ENCODE results near the gene SMIM43.

DNA sequence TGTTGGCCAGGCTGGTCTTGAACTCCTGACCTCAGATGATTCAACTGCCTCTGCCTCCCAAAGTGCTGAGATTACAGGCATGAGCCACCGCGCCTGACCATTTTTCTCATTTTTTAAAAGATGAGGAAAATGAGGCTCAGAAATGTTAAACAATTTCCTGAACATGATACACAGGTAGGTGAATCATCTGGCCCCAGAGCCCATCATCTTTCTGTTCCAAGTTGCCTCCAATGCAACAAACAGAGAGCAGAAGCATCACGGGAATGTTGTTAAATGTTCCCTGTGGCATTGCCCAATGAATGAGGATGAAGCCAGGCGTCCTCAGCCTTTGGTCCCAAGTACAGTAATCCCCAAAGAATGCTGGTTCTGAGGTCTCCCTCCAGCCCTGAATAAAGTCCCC is 36.9 kb downstream of the SMIM43 start:
- TF ChIP-seq, protein P1, sequence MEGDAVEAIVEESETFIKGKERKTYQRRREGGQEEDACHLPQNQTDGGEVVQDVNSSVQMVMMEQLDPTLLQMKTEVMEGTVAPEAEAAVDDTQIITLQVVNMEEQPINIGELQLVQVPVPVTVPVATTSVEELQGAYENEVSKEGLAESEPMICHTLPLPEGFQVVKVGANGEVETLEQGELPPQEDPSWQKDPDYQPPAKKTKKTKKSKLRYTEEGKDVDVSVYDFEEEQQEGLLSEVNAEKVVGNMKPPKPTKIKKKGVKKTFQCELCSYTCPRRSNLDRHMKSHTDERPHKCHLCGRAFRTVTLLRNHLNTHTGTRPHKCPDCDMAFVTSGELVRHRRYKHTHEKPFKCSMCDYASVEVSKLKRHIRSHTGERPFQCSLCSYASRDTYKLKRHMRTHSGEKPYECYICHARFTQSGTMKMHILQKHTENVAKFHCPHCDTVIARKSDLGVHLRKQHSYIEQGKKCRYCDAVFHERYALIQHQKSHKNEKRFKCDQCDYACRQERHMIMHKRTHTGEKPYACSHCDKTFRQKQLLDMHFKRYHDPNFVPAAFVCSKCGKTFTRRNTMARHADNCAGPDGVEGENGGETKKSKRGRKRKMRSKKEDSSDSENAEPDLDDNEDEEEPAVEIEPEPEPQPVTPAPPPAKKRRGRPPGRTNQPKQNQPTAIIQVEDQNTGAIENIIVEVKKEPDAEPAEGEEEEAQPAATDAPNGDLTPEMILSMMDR (conservative IDR thresholded peaks at IDR 0.05; ENCODE audit: low read depth, low read length) = no peak
- no peak for TF ChIP-seq EZH2 (IDR thresholded peaks at IDR 0.05; ENCODE audit: low read length, unreplicated experiment)
- no peak for TF ChIP-seq EZH2phosphoT487 (IDR thresholded peaks at IDR 0.05; ENCODE audit: borderline replicate concordance, low read length)

Data from PC-3 (cell line).